SIG-M5 (cell line): Measurements from ENCODE around the gene TRIM52.
"Not testable (repeated sequence)": the region's sequence is repeated elsewhere in the genome, so short reads cannot be mapped to it uniquely, and the experiment has no call there.

Experiments
- DNase-seq: peaks from one replicate; lab custom pipeline; 2025; lab: John Stamatoyannopoulos, UW

Gene TRIM52

DNA sequence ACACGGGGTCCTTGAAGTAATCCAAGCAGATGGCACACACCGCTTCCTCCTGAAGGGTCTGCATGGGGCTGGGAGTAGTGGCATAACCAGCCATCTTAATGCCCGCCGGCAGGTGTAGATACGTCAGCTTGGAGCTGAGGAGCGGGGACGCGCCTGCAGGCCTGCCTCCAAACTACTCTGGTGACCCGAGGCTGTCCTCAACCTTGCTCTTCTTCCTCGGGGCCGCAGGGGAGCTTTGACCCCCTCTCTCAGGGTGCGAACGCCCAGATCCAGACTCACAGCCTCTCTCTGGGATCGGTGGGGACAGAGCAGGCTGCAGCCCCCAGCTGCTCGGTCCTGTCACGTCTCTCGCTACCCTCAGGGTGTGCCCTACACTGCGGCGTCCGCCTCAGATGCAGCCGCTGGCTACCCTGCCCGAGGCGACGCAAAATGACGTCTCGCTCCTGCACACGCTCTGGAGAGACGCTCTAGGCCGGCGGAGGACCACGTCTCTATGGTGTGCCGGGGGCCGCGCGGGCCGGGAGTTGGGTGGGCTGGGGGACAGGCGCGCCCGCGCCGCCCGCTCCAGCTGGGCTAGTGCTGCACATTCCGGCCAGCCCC is at the start of gene TRIM52:
TRIM52 (minus strand) TSS at position 424 of the 600 bp plus-strand sequence; CDS start at position 94, 330 bp downstream.
- DNase-seq: no peak

DNA sequence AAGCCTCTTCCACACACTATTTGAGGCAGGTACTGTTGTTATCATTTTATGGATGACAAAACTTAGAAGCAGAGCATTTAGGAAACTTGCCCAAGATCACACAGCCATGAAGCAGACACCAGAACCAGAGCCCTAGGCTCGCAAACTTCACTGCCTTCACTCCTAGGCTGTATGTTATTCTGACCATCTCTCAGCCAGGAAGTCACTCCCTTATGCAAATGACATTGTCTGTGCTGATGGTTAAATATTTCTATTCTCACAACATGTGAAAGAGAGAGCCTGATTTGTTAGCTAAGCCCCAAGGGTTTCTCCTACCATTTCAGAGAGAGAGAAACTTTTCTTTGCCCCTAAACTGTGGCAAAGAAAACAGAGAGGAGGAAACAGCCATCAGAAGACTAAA is 26.4 kb upstream of the TRIM52 start:
- DNase-seq: not testable (repeated sequence)

- not testable (repeated sequence) for DNase-seq
Measured at GRCh38 chr5:181285962-181286705, 25.2 kb upstream of the TRIM52 start.

DNA sequence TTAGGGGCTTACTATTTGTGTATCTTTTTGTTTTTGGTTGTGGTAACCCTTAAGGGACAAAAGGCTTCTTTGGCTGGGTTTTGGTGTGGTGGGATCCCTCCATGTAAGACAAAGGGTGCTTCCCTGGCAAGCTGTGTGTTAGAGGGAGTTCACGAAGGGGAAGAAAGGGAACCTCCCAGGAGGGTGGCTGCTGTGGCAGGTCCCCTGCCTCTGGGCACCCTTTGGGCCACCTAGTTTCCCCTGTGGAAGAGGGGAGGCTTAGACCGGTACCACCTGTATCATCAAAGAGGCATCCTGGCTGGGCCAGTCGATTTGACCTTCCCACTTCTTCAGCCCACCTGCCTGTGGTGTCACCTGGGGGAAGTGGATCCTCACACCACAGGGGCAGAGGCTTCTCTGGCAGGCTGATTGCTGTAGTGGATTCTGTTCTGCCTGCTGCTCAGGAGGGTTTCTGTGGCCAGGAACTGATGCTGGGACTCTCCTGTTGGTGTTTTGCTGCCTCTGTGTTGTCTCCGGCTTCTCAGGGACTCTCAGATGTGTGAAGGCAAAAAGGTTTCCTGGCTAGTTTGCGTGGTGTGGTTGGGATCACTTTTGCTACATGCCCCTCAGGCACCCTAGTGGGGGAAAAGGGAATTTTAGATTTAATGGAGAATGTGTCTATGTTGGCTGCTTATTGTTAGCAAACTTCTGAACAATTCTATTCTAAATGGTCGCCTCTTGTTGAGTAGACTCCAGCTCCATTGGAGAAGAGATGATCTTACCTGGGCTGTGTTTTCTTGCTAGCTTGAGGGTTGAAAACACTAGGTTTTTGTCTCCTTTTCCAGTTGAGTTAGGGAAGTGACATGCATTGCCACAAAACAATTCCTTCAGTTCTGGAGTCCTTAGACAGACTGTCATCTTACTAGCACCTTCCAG is 23.2 kb upstream of the TRIM52 start:
- not testable (repeated sequence) for DNase-seq

DNA sequence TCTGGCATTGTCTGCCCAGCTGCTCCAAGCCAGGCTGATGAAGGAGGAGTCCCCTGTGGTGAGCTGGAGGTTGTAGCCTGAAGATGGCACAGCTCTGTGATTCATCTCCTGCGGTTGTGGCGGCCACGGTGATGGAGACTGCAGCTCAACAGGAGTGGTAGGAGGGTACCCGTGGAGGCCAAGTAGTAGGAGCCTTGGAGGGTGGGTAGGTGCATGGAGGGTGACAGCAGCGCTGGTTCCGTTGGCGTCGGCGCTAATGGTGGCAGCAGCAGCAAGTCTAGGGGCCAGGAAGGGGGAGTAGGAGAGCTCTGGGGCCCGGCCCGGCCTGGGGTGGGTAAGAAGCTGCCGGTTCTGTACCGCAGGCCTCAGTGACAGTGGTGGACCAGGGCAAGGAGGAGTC is 22.4 kb upstream of the TRIM52 start:
- no peak for DNase-seq

DNA sequence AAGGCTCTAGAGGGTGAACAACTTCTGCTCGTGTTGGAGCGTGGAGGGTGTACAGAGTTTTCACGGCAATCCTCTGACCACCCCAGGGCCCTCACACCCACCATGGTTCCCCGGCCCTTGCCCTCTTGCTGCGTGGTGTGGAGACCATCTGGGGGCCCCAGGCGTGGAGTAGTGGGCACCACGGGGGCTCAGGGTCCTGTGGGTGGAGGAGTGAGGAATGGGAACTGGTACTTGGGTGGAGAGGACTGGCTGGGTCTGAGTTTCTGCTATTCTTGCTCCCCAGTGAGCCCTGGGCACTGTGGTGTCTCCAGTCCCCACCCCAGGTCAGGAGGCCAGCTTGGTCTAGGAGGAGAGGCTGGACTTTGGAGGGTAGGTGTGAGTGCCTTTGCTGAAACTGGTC is 21.9 kb upstream of the TRIM52 start:
- DNase-seq: no peak

GRCh38 chr5:181282415-181282814 is 21.5 kb upstream of the TRIM52 start:
- DNase-seq: not testable (repeated sequence)

- no peak for DNase-seq
Measured at GRCh38 chr5:181281984-181282316, 21.0 kb upstream of the TRIM52 start.

GRCh38 chr5:181281077-181281983 is 20.4 kb upstream of the TRIM52 start:
- DNase-seq: no peak

DNA sequence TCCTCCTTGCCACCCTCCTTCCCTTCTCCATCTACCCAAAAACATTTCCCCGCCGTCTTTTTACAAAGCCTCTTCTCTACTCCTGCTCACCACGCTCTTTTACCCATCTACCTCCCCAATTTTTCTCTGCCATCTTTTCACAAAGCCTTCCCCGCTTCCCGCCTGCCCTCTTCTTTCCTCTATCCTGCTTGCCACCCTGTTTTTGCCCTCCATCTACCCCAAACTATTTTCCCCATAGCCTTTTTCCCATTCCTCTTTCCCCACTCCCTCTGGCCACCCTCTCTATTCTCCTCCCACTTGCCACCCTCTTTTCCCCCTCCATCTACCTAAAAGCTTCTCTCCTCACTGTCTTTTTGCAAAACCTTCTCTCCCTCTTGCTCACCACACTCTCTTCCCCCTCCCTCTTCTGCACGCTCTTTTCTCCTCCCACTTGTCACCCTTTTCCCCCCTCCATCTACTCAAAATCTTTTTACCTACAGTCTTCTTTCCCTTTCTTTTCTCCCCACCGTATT is 19.4 kb upstream of the TRIM52 start:
- no peak for DNase-seq

GRCh38 chr5:181273433-181273744 is 12.4 kb upstream of the TRIM52 start:
- not testable (repeated sequence) for DNase-seq

DNA sequence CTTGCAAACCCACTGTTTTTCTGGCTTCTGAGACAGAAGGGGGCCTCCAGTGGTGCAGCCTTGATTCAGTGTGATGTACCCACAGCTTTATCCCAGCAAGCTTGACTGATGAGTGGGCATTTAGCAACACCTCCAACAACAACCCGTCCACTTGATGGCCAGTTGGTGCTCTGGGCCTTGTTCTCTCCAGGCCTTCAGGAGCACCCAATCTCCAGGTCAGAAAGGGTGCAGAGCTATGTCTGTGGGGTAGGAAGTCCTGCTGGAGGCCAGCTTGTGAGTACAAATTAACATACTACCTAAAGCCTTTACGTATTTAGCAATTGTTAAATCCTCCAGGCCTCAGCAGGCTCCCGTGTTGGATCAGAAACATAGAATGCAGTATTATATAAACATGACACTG is 10.1 kb upstream of the TRIM52 start:
- no peak for DNase-seq

GRCh38 chr5:181267907-181268306 is 7.0 kb upstream of the TRIM52 start:
- not testable (repeated sequence) for DNase-seq

GRCh38 chr5:181267291-181267904 is 6.5 kb upstream of the TRIM52 start:
- not testable (repeated sequence) for DNase-seq

- no peak for DNase-seq
Measured at GRCh38 chr5:181265092-181265671, 4.2 kb upstream of the TRIM52 start.

GRCh38 chr5:181263633-181264032 is 2.7 kb upstream of the TRIM52 start:
- DNase-seq: no peak

DNA sequence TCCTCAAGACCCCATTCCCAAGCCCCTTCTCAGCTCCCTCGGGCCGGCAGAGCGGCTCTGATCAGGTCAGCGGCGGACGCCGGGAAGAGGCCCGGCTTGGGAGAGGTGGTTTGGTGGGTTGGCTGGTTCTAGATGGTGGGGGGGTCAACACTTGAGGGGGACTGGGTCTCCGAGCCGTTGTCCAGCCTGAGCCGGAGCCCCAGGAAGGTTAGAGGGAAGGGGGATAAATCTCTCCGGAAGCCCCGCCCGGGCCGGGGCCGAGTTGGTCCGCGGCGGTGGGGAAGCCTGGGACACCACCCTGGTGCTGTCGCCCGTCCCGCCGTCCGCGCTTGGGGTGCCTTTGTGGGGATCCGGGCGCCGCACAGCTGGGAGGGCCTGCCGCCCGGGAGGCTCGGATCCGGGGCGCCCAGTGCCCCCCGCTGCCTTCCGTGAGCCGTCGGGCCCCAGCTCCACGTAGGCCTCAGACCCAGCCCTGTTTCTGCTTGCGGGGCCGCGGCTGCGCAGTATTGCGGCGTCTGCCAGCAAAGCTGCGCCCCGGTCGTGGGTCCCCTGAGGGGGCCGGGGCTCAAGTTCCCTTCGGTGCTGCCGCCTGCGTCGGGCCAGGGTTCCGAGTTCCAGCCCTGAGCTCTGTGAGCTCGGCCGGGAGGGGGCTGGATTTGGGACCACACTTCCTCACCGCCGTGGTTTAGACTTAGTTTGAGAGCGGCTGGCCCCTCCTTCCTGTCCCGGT is 542 bp upstream of the TRIM52 start:
- no peak for DNase-seq

- no peak for DNase-seq
Measured at GRCh38 chr5:181259974-181260719, 796 bp downstream of the TRIM52 start.

- no peak for DNase-seq
Measured at GRCh38 chr5:181259283-181259682, 1.7 kb downstream of the TRIM52 start.
